GM12875 (cell line): ENCODE results near the gene TMPRSS9.

Source experiments
- H3K4me3 ChIP-seq: one replicate; pipeline ENCODE4 v1.5.1; 2011; ENCODE audit warnings: low read depth, low read length, control low read depth
- CTCF ChIP-seq: IDR thresholded peaks from 2 replicates; pipeline ENCODE4 v1.5.1; 2011; ENCODE audit warnings: low read depth, mild to moderate bottlenecking, control low read depth, inconsistent platforms, low read length, moderate library complexity, borderline replicate concordance; ENCODE audit not compliant: insufficient read depth

TMPRSS9 gene

GRCh38 chr19:2444251-2445002 lies 84.4 kb downstream of the TMPRSS9 start:
- no peak overlapping the region for H3K4me3 ChIP-seq
- TF ChIP-seq CTCF: no peak

DNA sequence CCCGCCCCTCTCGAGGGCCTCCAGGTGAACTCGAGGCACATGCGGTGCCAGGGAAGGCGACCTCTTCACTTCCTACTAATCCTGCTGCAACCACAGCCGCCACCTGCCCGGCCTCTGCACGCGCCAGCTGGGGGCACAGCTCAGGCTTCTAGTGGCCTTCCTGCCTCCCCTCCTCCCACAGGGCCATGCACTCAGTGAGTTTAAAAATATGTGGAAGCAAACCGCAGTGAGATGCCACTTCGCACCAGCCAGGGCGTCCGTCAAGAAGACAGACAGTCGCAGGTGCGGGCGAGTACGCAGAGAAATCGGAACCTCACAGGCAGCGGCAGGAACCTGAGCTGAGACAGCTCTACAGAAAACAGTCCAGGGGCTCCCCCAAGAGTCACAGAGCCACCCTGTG lies 86.3 kb downstream of the TMPRSS9 start:
- no peak for TF ChIP-seq CTCF
- H3K4me3 ChIP-seq: no peak overlapping the region

- TF ChIP-seq CTCF: no peak
- no peak overlapping the region for H3K4me3 ChIP-seq
Observed at GRCh38 chr19:2449019-2449418, 89.0 kb downstream of the TMPRSS9 start.

DNA sequence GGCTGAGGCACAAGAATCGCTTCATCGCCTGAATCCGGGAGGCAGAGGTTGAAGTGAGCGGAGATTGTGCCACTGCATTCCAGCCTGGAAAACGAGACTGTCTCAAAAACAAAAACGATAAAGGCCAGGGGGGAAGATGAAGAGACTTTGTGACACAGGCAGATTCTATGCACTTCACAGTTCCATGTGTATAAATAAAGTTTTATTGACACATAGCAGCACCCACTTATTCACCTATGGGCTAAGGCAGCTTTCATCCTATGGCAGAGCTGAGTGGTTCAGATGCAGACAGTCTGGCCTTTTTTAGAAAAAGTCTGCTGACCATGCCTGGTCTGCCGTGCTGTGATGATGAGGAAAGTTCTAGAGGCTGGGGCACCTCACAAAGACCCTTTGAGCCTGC lies 91.1 kb downstream of the TMPRSS9 start:
- H3K4me3 ChIP-seq: no peak overlapping the region
- TF ChIP-seq CTCF: no peak

DNA sequence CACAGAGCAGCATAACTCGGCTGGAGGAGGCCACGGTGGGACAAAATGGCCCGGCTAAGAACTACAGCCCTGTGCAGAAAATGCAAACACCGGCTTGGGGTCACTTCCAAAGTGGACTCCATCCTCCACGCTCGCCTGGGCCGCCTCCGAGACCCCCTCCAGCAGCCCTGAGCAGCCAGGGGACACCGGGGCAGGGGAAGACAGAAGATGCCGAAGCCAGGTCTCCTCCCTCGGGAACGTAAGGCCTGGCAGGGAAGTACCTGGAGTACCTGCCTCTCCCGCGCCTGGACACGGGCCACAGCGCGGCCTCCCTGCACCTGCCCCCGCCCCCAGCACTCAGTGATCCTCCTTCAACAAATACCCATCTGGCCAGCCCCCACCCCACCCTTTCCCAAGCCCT lies 91.7 kb downstream of the TMPRSS9 start:
- H3K4me3 ChIP-seq: no peak overlapping the region
- no peak for TF ChIP-seq CTCF

DNA sequence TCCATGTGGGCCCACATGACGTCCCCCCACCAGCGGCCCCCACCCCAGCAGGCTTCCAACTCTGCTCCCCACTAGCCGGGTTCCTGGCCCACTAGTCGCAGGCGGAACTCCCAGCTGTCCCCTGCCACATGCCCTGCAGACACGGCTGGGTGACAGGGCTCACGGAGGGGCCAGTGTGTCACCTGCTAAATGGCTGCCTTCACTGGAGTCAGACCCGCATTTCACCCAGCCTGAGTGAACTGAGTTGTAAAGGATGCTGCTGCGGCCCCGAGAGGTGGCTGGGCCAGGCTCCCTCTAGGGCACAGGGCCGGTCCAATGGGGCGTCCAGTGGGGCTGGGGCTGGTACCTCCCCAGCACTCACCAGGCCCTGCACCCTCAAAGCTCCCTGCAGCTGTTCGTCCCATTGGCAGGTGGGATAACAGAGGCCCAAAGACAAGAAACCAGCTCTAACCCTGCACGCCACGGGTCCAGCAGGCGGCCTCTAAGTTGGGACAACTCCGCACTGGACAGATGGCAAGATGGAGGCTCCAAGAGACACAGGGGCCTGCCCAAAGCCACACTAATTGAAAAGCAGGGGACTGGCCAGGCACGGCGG lies 93.5 kb downstream of the TMPRSS9 start:
- no peak overlapping the region for H3K4me3 ChIP-seq
- TF ChIP-seq CTCF: no peak

GRCh38 chr19:2454199-2454961 lies 94.3 kb downstream of the TMPRSS9 start:
- H3K4me3 ChIP-seq: peak overlapping the region; percentile 95
- no peak for TF ChIP-seq CTCF
